DOHH2 (cell line): ENCODE data around the gene FLAD1.

Experiments
- CTCF ChIP-seq: fragments of 200-600 bp; sonication (generic); IDR thresholded peaks from one replicate; pipeline ENCODE4 v1.5.1; 2014; ENCODE audit warnings: antibody characterized with exemption, mild to moderate bottlenecking, low read depth, low read length; ENCODE audit not compliant: poor library complexity, severe bottlenecking
- EZH2phosphoT487 ChIP-seq: fragments of 200-600 bp; sonication (generic); IDR thresholded peaks from 2 replicates; pipeline ENCODE4 v1.6.1; 2017; ENCODE audit warnings: borderline replicate concordance, mild to moderate bottlenecking, antibody characterized with exemption, low read length, moderate library complexity, mixed read lengths

- TF ChIP-seq CTCF (no peak), EZH2phosphoT487 (no peak)
Observed at GRCh38 chr1:155029513-155030242, 46.5 kb downstream of the FLAD1 start.
